ENCODE data around the gene ARHGEF38.

DNA sequence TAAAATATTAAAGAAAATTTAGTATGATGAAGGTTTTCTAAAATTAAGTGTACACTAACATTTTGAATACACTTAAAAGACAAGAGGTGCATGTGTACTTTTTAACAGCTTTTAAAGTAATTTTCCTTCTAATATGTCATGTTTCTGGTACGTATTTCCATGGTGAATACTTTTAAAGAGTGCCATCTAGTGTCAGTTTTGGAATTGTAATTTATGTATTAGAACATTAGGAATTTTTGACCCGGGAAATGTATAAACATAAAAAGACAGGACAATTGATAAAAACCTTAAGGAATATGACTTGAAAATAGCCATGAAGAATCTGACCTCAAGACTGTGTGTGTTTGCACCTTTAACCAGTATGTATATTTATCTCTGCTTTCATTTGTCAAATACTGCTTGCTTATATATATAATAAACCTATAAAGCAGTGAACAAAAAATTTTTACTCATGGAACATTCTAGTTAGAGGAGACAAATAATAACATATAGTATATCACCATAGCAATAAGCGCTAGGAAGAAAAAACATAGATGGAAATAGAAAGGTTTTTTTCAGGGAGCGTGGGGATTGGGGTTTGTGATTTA, 163.4 kb downstream of the ARHGEF38 start:
- TF ChIP-seq, protein P1, sequence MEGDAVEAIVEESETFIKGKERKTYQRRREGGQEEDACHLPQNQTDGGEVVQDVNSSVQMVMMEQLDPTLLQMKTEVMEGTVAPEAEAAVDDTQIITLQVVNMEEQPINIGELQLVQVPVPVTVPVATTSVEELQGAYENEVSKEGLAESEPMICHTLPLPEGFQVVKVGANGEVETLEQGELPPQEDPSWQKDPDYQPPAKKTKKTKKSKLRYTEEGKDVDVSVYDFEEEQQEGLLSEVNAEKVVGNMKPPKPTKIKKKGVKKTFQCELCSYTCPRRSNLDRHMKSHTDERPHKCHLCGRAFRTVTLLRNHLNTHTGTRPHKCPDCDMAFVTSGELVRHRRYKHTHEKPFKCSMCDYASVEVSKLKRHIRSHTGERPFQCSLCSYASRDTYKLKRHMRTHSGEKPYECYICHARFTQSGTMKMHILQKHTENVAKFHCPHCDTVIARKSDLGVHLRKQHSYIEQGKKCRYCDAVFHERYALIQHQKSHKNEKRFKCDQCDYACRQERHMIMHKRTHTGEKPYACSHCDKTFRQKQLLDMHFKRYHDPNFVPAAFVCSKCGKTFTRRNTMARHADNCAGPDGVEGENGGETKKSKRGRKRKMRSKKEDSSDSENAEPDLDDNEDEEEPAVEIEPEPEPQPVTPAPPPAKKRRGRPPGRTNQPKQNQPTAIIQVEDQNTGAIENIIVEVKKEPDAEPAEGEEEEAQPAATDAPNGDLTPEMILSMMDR (conservative IDR thresholded peaks at IDR 0.05; ENCODE audit: low read depth, low read length) = peak; percentile 64
- no peak for TF ChIP-seq EZH2 (IDR thresholded peaks at IDR 0.05; ENCODE audit: borderline replicate concordance, low read depth, low read length, poor library complexity, severe bottlenecking)
